ENCODE results near the gene ERN1.

ERN1 gene

DNA sequence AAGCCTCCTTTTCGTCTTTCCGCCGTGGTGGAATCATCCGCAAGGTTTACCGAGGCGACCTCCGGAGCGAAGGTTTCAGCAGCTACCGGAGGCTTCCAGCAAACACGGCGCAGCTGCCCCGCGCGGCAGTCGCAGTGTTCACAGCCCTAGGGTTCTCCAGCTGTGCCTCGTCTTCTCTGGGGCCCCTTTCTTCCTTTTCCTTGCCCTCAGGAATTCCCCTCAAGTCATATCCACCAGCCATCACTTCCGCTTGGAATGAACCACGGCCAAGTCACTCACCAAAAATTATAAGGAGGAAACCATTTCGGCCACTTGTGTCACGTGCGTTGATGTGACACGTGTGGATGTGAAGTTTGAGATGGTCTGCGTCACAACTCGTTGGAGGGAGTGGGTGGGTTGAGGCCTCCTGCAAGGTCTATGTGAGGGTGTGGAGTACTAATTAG lies 636 bp upstream of the ERN1 start:
- TF ChIP-seq CTCF (IDR thresholded peaks at IDR 0.05; ENCODE audit: control insufficient read depth, extremely low read depth, insufficient read depth), result no peak
- no peak overlapping the region; the same call in 1 of the 2 replicates for H3K4me3 ChIP-seq (ENCODE audit: low read depth, low read length)
- DNase-seq (ENCODE audit: low read depth), result no peak

GRCh38 chr17:64129515-64129764 lies 504 bp downstream of the ERN1 start:
- TF ChIP-seq CTCF (IDR thresholded peaks at IDR 0.05; ENCODE audit: control insufficient read depth, extremely low read depth, insufficient read depth), result no peak
- DNase-seq (ENCODE audit: low read depth), result no peak
- H3K4me3 ChIP-seq (ENCODE audit: low read depth, low read length), result peak overlapping the region; percentile 66

GRCh38 chr17:64128787-64129514 lies 993 bp downstream of the ERN1 start:
- peak overlapping the region; percentile 66 for H3K4me3 ChIP-seq (ENCODE audit: low read depth, low read length)
- no peak for TF ChIP-seq CTCF (IDR thresholded peaks at IDR 0.05; ENCODE audit: control insufficient read depth, extremely low read depth, insufficient read depth)
- peak; percentile 91 for DNase-seq (ENCODE audit: low read depth)

- no peak for DNase-seq (ENCODE audit: low read depth)
- no peak for TF ChIP-seq CTCF (IDR thresholded peaks at IDR 0.05; ENCODE audit: control insufficient read depth, extremely low read depth, insufficient read depth)
- H3K4me3 ChIP-seq (ENCODE audit: low read depth, low read length), result no peak overlapping the region
These were observed 3.0 kb downstream of the ERN1 start for GRCh38 chr17:64126918-64127317.

DNA sequence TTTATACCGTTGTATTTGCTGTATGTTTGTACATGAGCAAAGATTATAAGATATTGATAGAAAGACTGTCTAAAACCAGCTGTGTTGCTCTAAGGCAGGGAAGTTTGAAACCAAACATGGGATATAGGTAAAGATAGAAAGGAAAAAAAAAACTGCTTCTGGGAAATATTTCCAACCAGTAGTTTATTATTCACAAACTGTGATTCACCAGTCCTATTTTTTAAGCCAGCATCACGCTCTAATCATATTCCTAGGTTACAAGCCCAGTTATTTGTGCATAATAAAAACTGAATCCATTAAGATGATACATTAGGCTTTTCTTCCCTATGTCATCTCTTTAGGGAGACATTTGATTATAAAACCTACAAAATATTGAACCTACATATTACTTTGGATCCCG lies 4.0 kb downstream of the ERN1 start:
- no peak for DNase-seq (ENCODE audit: low read depth)
- no peak overlapping the region for H3K4me3 ChIP-seq (ENCODE audit: low read depth, low read length)
- no peak for TF ChIP-seq CTCF (IDR thresholded peaks at IDR 0.05; ENCODE audit: control insufficient read depth, extremely low read depth, insufficient read depth)

- DNase-seq (ENCODE audit: low read depth), result no peak
- no peak overlapping the region for H3K4me3 ChIP-seq (ENCODE audit: low read depth, low read length)
- TF ChIP-seq CTCF (IDR thresholded peaks at IDR 0.05; ENCODE audit: control insufficient read depth, extremely low read depth, insufficient read depth), result no peak
These were observed 5.3 kb downstream of the ERN1 start for GRCh38 chr17:64124609-64125008.

DNA sequence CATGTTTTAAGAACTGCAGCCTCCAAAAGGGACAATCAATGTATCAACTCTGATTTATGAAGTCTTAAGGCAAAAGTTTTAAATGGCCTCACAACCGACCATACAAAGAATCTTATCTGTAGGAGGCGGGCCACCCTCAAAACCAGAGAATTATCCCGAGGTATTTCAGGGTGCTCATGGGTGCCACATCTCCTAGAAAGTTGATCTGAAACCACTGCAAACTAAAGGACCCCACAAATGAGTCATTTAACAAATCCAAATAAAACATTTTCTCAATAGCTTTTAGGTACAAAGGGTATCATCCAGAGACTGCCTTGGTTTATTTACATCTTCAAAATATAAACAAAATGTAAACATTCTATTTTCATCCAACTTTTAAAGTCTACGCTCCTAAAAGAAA lies 6.8 kb downstream of the ERN1 start:
- H3K4me3 ChIP-seq (ENCODE audit: low read depth, low read length), result no peak overlapping the region
- no peak for TF ChIP-seq CTCF (IDR thresholded peaks at IDR 0.05; ENCODE audit: control insufficient read depth, extremely low read depth, insufficient read depth)
- DNase-seq (ENCODE audit: low read depth), result no peak
